Tongue (tissue), 2 donors: ENCODE data around the gene TEX10. TPM values are rescaled to one million over a fixed set of nuclear protein-coding genes. Genes with fewer than 3 reads are reported as not detected.
"Not testable (repeated sequence)": the region's sequence is repeated elsewhere in the genome, so short reads cannot be mapped to it uniquely, and the experiment has no call there.

Source experiments
- DNase-seq: peaks from one replicate; pipeline ENCODE4 v3.0.0-alpha.2; 2015
- total RNA-seq: library from RNA; depleted of rRNA; stranded (reverse); fragments of >200 nt; gene quantifications from one replicate; pipeline ENCODE4 v1.2.3, GENCODE V29; 2014

Gene TEX10
- total RNA-seq, 1 donor from 2014 or later = 30.1 TPM

GRCh38 chr9:100346836-100347235 lies 5.9 kb downstream of the TEX10 start:
- DNase-seq = no peak

- DNase-seq = no peak
Measured at GRCh38 chr9:100341889-100342288, 10.9 kb downstream of the TEX10 start.

GRCh38 chr9:100340224-100340623 lies 12.5 kb downstream of the TEX10 start:
- DNase-seq = no peak

- not testable (repeated sequence) for DNase-seq
Measured at GRCh38 chr9:100338736-100339135, 14.0 kb downstream of the TEX10 start.

- peak; percentile 70 for DNase-seq
Measured at GRCh38 chr9:100324594-100325200, 28.0 kb downstream of the TEX10 start.

GRCh38 chr9:100322954-100323536 lies 29.7 kb downstream of the TEX10 start:
- DNase-seq = peak; percentile 71

- DNase-seq = no peak
Measured at GRCh38 chr9:100317706-100318105, 35.0 kb downstream of the TEX10 start.

- DNase-seq = no peak
Measured at GRCh38 chr9:100315561-100315960, 37.2 kb downstream of the TEX10 start.

- no peak for DNase-seq
Measured at GRCh38 chr9:100309992-100310391, 42.8 kb downstream of the TEX10 start.

- DNase-seq = no peak
Measured at GRCh38 chr9:100308965-100309564, 43.7 kb downstream of the TEX10 start.

GRCh38 chr9:100307080-100307479 lies 45.7 kb downstream of the TEX10 start:
- DNase-seq = no peak

GRCh38 chr9:100306283-100306682 lies 46.5 kb downstream of the TEX10 start:
- no peak for DNase-seq

- DNase-seq = no peak
Measured at GRCh38 chr9:100303747-100304146, 49.0 kb downstream of the TEX10 start.

GRCh38 chr9:100298378-100298777 lies 54.4 kb downstream of the TEX10 start:
- DNase-seq = no peak

- no peak for DNase-seq
Measured at GRCh38 chr9:100296407-100296806, 56.3 kb downstream of the TEX10 start.

- no peak for DNase-seq
Measured at GRCh38 chr9:100295240-100295639, 57.5 kb downstream of the TEX10 start.

GRCh38 chr9:100294806-100295205 lies 57.9 kb downstream of the TEX10 start:
- DNase-seq = no peak

GRCh38 chr9:100294341-100294740 lies 58.4 kb downstream of the TEX10 start:
- DNase-seq = no peak

- no peak for DNase-seq
Measured at GRCh38 chr9:100292414-100292813, 60.3 kb downstream of the TEX10 start.

GRCh38 chr9:100290714-100291113 lies 62.0 kb downstream of the TEX10 start:
- no peak for DNase-seq

GRCh38 chr9:100287186-100287585 lies 65.6 kb downstream of the TEX10 start:
- DNase-seq = no peak

GRCh38 chr9:100286257-100286656 lies 66.5 kb downstream of the TEX10 start:
- no peak for DNase-seq

- DNase-seq = no peak
Measured at GRCh38 chr9:100285601-100286000, 67.1 kb downstream of the TEX10 start.

GRCh38 chr9:100285080-100285479 lies 67.7 kb downstream of the TEX10 start:
- DNase-seq = no peak
